ENCODE measurements around the gene PCDHGB5.

The PCDHGB5 gene

DNA sequence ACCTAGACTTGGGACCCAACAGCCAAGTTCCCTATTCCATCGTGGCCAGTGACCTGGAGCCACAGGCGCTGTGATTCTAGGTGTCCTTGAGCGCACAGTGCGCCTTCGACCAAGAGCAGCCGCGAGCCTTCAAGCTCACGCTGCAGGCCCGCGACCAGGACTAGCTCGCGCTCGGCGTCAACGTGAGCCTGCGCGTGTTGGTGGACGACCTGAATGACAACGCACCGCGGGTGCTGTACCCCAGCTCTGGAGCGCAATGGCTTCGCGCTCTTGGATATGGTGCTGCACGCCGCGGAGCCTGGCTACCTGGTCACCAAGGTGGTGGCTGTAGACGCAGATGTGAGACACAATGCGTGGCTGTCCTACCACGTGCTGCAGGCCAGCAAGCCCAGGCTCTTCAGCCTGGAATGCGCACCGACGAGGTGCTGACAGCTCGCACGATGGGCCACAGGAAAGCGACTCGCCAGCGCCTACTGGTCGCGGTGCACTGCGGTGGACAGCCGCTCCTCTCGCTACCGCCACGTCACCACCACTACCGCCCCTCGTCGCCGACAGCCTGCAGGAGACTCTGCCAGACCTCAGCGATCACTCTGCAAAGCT is 43.9 kb downstream of the PCDHGB5 start:
- no peak for DNase-seq (ENCODE audit: low spot score)

All from CD4-positive, alpha-beta T cell treated with Interleukin-15 for 4 hours (primary cell).